IMR-90 (cell line): ENCODE results near the gene MACF1.

Experiments used
- BHLHE40 ChIP-seq: fragments of 150-350 bp; IDR thresholded peaks from 2 replicates; pipeline ENCODE4 v1.6.1; 2016; ENCODE audit warnings: mild to moderate bottlenecking, low read depth, low read length
- CHD1 ChIP-seq: IDR thresholded peaks from 2 replicates; pipeline ENCODE4 v1.6.1; 2012; ENCODE audit warnings: low read depth, low read length, improper control_type of control experiment
- FOS ChIP-seq: fragments of 150-350 bp; IDR thresholded peaks from 2 replicates; pipeline ENCODE4 v1.6.1; 2016; ENCODE audit warnings: low read depth, low read length
- MAFK ChIP-seq: IDR thresholded peaks from 2 replicates; pipeline ENCODE4 v1.6.1; 2012; ENCODE audit warnings: low read depth, low read length, improper control_type of control experiment
- MXI1 ChIP-seq: IDR thresholded peaks from 2 replicates; pipeline ENCODE4 v1.6.1; 2012; ENCODE audit warnings: low read depth, mild to moderate bottlenecking, low read length, moderate library complexity, borderline replicate concordance
- NFE2L2 ChIP-seq: fragments of 150-350 bp; IDR thresholded peaks from 2 replicates; pipeline ENCODE4 v1.6.1; 2016; ENCODE audit warnings: low read depth, mild to moderate bottlenecking, low read length
- POLR2A ChIP-seq: IDR thresholded peaks from 2 replicates; pipeline ENCODE4 v1.6.1; 2012; ENCODE audit warnings: mild to moderate bottlenecking, low read depth, low read length
- RCOR1 ChIP-seq: IDR thresholded peaks from 2 replicates; pipeline ENCODE4 v1.6.1; 2012; ENCODE audit warnings: mild to moderate bottlenecking, low read length, improper control_type of control experiment; ENCODE audit not compliant: insufficient replicate concordance
- SMC3 ChIP-seq: fragments of 150-350 bp; IDR thresholded peaks from 2 replicates; pipeline ENCODE4 v1.6.1; 2016; ENCODE audit warnings: low read depth, mild to moderate bottlenecking, antibody characterized with exemption, low read length, moderate library complexity
- TF ChIP-seq, protein P1 (sequence below): conservative IDR thresholded peaks from 2 replicates; pipeline ENCODE4 v1.5.1; 2012; ENCODE audit warnings: mild to moderate bottlenecking, low read depth, low read length, improper control_type of control experiment
- TF ChIP-seq, protein P2 (sequence below): fragments of 150-350 bp; IDR thresholded peaks from 2 replicates; pipeline ENCODE4 v1.6.1; 2016; ENCODE audit warnings: low read depth, mild to moderate bottlenecking, low read length, moderate library complexity, borderline replicate concordance
- TF ChIP-seq, protein P3 (sequence below): fragments of 150-350 bp; IDR thresholded peaks from 2 replicates; pipeline ENCODE4 v1.6.1; 2017; ENCODE audit warnings: mild to moderate bottlenecking, antibody characterized with exemption, low read length, low read depth

DNA sequence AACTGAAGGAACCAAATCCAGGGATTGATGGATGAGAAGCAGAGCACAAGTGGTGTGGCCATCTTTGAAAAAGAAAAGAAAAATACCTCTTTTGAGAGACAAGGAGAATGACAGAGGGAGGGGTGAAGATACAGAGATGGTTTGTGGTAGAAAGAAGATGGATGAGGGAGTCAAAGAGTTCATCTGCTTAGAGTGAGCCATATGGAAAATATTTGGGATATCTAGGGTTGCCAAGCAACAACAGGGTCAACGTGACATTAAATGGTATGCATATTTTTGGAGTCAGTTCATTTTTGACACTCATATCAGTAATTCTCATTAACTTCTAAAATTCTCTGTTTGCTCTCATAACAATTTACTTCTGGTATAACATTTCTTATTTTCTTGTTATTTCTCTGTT is 50.7 kb downstream of the MACF1 start:
- TF ChIP-seq POLR2A (no peak), SMC3 (no peak), MXI1 (no peak), BHLHE40 (no peak), NFE2L2 (no peak), FOS (no peak), CHD1 (no peak), MAFK (no peak), RCOR1 (no peak)
- TF ChIP-seq, protein P1, sequence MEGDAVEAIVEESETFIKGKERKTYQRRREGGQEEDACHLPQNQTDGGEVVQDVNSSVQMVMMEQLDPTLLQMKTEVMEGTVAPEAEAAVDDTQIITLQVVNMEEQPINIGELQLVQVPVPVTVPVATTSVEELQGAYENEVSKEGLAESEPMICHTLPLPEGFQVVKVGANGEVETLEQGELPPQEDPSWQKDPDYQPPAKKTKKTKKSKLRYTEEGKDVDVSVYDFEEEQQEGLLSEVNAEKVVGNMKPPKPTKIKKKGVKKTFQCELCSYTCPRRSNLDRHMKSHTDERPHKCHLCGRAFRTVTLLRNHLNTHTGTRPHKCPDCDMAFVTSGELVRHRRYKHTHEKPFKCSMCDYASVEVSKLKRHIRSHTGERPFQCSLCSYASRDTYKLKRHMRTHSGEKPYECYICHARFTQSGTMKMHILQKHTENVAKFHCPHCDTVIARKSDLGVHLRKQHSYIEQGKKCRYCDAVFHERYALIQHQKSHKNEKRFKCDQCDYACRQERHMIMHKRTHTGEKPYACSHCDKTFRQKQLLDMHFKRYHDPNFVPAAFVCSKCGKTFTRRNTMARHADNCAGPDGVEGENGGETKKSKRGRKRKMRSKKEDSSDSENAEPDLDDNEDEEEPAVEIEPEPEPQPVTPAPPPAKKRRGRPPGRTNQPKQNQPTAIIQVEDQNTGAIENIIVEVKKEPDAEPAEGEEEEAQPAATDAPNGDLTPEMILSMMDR: no peak
- TF ChIP-seq, protein P2, sequence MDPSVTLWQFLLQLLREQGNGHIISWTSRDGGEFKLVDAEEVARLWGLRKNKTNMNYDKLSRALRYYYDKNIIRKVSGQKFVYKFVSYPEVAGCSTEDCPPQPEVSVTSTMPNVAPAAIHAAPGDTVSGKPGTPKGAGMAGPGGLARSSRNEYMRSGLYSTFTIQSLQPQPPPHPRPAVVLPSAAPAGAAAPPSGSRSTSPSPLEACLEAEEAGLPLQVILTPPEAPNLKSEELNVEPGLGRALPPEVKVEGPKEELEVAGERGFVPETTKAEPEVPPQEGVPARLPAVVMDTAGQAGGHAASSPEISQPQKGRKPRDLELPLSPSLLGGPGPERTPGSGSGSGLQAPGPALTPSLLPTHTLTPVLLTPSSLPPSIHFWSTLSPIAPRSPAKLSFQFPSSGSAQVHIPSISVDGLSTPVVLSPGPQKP: no peak
- TF ChIP-seq, protein P3, sequence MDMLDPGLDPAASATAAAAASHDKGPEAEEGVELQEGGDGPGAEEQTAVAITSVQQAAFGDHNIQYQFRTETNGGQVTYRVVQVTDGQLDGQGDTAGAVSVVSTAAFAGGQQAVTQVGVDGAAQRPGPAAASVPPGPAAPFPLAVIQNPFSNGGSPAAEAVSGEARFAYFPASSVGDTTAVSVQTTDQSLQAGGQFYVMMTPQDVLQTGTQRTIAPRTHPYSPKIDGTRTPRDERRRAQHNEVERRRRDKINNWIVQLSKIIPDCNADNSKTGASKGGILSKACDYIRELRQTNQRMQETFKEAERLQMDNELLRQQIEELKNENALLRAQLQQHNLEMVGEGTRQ: no peak
